Measurements from ENCODE around the gene ZFP36L2.

GRCh38 chr2:43197588-43197896 lies 28.9 kb downstream of the ZFP36L2 start:
- TF ChIP-seq ZNF70 (CRISPR knock-in tag; IDR thresholded peaks at IDR 0.05) (no peak), ZFP30 (CRISPR knock-in tag; IDR thresholded peaks at IDR 0.05) (no peak), ZFP3 (CRISPR knock-in tag; IDR thresholded peaks at IDR 0.05) (no peak), ZNF565 (CRISPR knock-in tag; conservative IDR thresholded peaks at IDR 0.05; ENCODE audit: low read depth) (no peak), PPARA (CRISPR knock-in tag; IDR thresholded peaks at IDR 0.05; ENCODE audit: borderline replicate concordance) (no peak), PATZ1 (CRISPR knock-in tag; IDR thresholded peaks at IDR 0.05; ENCODE audit: borderline replicate concordance) (no peak), CSDC2 (CRISPR knock-in tag; IDR thresholded peaks at IDR 0.05) (no peak), ESRRG (CRISPR knock-in tag; IDR thresholded peaks at IDR 0.05) (no peak), BACH2 (CRISPR knock-in tag; IDR thresholded peaks at IDR 0.05; ENCODE audit: borderline replicate concordance) (no peak), TCF4 (CRISPR knock-in tag; IDR thresholded peaks at IDR 0.05; ENCODE audit: borderline replicate concordance) (no peak), CSRNP3 (CRISPR knock-in tag; IDR thresholded peaks at IDR 0.05) (no peak)
- TF ChIP-seq, protein P1, sequence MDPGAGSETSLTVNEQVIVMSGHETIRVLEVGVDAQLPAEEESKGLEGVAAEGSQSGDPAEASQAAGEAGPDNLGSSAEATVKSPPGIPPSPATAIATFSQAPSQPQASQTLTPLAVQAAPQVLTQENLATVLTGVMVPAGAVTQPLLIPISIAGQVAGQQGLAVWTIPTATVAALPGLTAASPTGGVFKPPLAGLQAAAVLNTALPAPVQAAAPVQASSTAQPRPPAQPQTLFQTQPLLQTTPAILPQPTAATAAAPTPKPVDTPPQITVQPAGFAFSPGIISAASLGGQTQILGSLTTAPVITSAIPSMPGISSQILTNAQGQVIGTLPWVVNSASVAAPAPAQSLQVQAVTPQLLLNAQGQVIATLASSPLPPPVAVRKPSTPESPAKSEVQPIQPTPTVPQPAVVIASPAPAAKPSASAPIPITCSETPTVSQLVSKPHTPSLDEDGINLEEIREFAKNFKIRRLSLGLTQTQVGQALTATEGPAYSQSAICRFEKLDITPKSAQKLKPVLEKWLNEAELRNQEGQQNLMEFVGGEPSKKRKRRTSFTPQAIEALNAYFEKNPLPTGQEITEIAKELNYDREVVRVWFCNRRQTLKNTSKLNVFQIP (CRISPR knock-in tag; IDR thresholded peaks at IDR 0.05; ENCODE audit: borderline replicate concordance, low read depth): no peak

All from SK-N-SH treated with all-trans-retinoic acid at 6 μM for 48 hours (cell line).